Measurements from ENCODE around the gene C4orf51.
"Not testable (repeated sequence)": the region's sequence is repeated elsewhere in the genome, so short reads cannot be mapped to it uniquely, and the experiment has no call there.

C4orf51 gene

DNA sequence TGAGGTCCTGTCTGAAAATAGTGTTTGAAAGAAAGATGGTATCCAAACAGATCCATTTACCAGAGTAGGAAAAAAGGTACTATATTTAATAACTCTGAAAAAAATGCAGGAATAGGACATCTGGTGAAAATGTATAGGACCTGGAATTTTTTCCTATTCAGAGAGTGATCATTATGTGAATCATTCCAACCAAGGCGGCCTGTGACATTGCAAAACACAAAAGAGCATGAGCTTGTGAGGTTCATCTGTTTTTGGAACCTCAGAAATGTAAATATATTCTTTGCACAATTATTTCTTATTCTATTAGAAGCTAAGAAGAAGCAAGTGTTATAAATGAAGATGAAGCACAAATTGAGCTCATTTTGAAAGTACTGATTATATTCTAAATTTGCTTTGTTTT lies 2.0 kb downstream of the C4orf51 start:
- TF ChIP-seq CTCF (conservative IDR thresholded peaks at IDR 0.05) (no peak), ZFX (IDR thresholded peaks at IDR 0.05) (no peak)
- no peak overlapping the region for H3K27ac ChIP-seq

DNA sequence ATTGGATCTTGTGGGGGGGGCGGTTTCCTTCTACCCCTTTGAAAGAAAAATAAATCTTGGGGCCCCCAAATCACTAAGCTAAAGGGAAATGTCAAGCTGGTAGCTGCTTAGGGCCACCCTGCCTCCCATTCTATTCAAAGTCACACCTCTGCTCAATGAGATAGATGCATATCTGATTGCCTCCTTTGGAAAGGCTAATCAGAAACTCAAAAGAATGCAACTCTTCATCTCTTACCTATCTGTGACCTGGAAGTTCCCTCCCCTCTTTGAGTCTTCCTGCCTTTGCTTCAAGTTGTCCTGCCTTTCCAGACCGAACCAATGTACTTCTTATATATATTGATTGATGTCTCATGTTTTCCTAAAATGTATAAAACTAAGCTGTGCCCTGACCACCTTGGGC lies 7.0 kb downstream of the C4orf51 start:
- H3K27ac ChIP-seq: no peak overlapping the region
- no peak for TF ChIP-seq CTCF (conservative IDR thresholded peaks at IDR 0.05)
- no peak for TF ChIP-seq ZFX (IDR thresholded peaks at IDR 0.05)

GRCh38 chr4:145690610-145691009 lies 10.7 kb downstream of the C4orf51 start:
- TF ChIP-seq CTCF (conservative IDR thresholded peaks at IDR 0.05): no peak
- no peak for TF ChIP-seq ZFX (IDR thresholded peaks at IDR 0.05)
- no peak overlapping the region for H3K27ac ChIP-seq

GRCh38 chr4:145691416-145691815 lies 11.5 kb downstream of the C4orf51 start:
- not testable (repeated sequence) for H3K27ac ChIP-seq

GRCh38 chr4:145694929-145695328 lies 15.0 kb downstream of the C4orf51 start:
- no peak for TF ChIP-seq ZFX (IDR thresholded peaks at IDR 0.05)
- TF ChIP-seq CTCF (conservative IDR thresholded peaks at IDR 0.05): no peak
- H3K27ac ChIP-seq: no peak overlapping the region

- no peak for TF ChIP-seq ZFX (IDR thresholded peaks at IDR 0.05)
- TF ChIP-seq CTCF (conservative IDR thresholded peaks at IDR 0.05): no peak
- H3K27ac ChIP-seq: no peak overlapping the region
Measured at GRCh38 chr4:145697332-145697731, 17.4 kb downstream of the C4orf51 start.

- H3K27ac ChIP-seq: no peak overlapping the region
- TF ChIP-seq CTCF (conservative IDR thresholded peaks at IDR 0.05) (no peak), ZFX (IDR thresholded peaks at IDR 0.05) (no peak)
Measured at GRCh38 chr4:145698507-145698906, 18.6 kb downstream of the C4orf51 start.

- H3K27ac ChIP-seq: no peak overlapping the region
- TF ChIP-seq CTCF (conservative IDR thresholded peaks at IDR 0.05) (no peak), ZFX (IDR thresholded peaks at IDR 0.05) (no peak)
Measured at GRCh38 chr4:145703850-145704497, 24.0 kb downstream of the C4orf51 start.

Measured in C4-2B (cell line).